ENCODE results near the gene SUFU. TPM values are rescaled to one million over a fixed set of nuclear protein-coding genes. Genes with fewer than 3 reads are reported as not detected.

Gene SUFU
- total and polyA plus RNA-seq, 2 of the 13 experiments (the other 11 are each of a cell fraction or from before 2014, with no cell fraction given), result 2.9 to 5.5 TPM

GRCh38 chr10:102657451-102657850 is 153.7 kb downstream of the SUFU start:
- 92% methylated on average over 11 of the region's 11 CpGs for WGBS (ENCODE audit: low lambda C conversion rate)
- Histone ChIP-seq H3K79me2 (ENCODE audit: insufficient read depth, low read length) (peaks cover 6% of the 10 kb centered on the region), H3K27me3 (ENCODE audit: control insufficient read depth in 1 of 2, insufficient read depth in 2 of 2, low read length in 2 of 2) (no peaks in the 10 kb centered on the region), H4K20me1 (ENCODE audit: insufficient read depth, low read length) (peaks cover 32% of the 10 kb centered on the region), H3K36me3 (replicated peaks in 1 of 2; ENCODE audit: control insufficient read depth in 1 of 2, insufficient read depth in 2 of 2, low read length in 2 of 2) (peaks cover 27 to 43% of the 10 kb centered on the region in 2 experiments), H3K4me2 (ENCODE audit: low read depth, low read length) (no peak overlapping the region), H3K9me3 (ENCODE audit: low read length) (no peaks in the 10 kb centered on the region), H3K4me1 (ENCODE audit: insufficient read depth, low read length) (peaks cover 53% of the 10 kb centered on the region), H3K4me3 (replicated peaks in 1 of 3; ENCODE audit: insufficient read depth in 1 of 3, low read depth in 2 of 3, low read length in 3 of 3) (no peak overlapping the region), H3K9ac (ENCODE audit: insufficient read depth, low read depth, low read length) (no peak overlapping the region), H3K27ac (ENCODE audit: extremely low read length, insufficient read depth, low read length) (no peak overlapping the region), H2AFZ (ENCODE audit: low read length) (no peak overlapping the region)
- FAIRE-seq (no peak), ATAC-seq (no peak), DNase-seq (ENCODE audit: low spot score) (no peak)
- BruUV-seq (replicated peaks), result no TSS peak
- ChIA-PET CTCF (ENCODE audit: low intra/inter-chr PET ratio, low total read pairs) (no interaction called here), POLR2A (interaction anchor here (1.8 to 2.3 kb wide), 4 partner anchors 16 to 60 kb away, joined by 7 to 15 read pairs (median 12); no protein-coding TSS in a partner anchor)
- intact Hi-C loops (cut with micrococcal nuclease; ENCODE audit: unreplicated experiment) (no loop called here), in situ Hi-C loops (cut with HindIII; ENCODE audit: extremely low pct_ligation_motif_present, low pct_unique_long_range_greater_than_20kb) (no loop called here)
- TF ChIP-seq YEATS4 (CRISPR knock-in tag; IDR thresholded peaks at IDR 0.05; ENCODE audit: borderline replicate concordance) (no peak), GATAD2A (CRISPR knock-in tag; IDR thresholded peaks at IDR 0.05) (no peak), EED (CRISPR knock-in tag; IDR thresholded peaks at IDR 0.05) (no peak), TMF1 (CRISPR knock-in tag; IDR thresholded peaks at IDR 0.05; ENCODE audit: low read depth) (no peak), HNRNPUL1 (IDR thresholded peaks at IDR 0.05; ENCODE audit: low read depth, low read length) (no peak), ZMYM2 (CRISPR knock-in tag; IDR thresholded peaks at IDR 0.05) (no peak), HNRNPH1 (optimal IDR thresholded peaks at IDR 0.05; ENCODE audit: low read depth, low read length) (no peak), ELF4 (CRISPR knock-in tag; IDR thresholded peaks at IDR 0.05; ENCODE audit: borderline replicate concordance) (no peak), ZFP1 (CRISPR knock-in tag; IDR thresholded peaks at IDR 0.05) (no peak), ZFX (CRISPR knock-in tag; IDR thresholded peaks at IDR 0.05; ENCODE audit: low read depth) (no peak), MLLT10 (CRISPR knock-in tag; IDR thresholded peaks at IDR 0.05) (no peak), ZNF451 (CRISPR knock-in tag; IDR thresholded peaks at IDR 0.05) (no peak), LBX2 (CRISPR knock-in tag; IDR thresholded peaks at IDR 0.05; ENCODE audit: borderline replicate concordance) (no peak), ZNF775 (CRISPR knock-in tag; IDR thresholded peaks at IDR 0.05; ENCODE audit: borderline replicate concordance) (no peak), NR0B2 (CRISPR knock-in tag; IDR thresholded peaks at IDR 0.05) (no peak)
- TF ChIP-seq, protein P1, sequence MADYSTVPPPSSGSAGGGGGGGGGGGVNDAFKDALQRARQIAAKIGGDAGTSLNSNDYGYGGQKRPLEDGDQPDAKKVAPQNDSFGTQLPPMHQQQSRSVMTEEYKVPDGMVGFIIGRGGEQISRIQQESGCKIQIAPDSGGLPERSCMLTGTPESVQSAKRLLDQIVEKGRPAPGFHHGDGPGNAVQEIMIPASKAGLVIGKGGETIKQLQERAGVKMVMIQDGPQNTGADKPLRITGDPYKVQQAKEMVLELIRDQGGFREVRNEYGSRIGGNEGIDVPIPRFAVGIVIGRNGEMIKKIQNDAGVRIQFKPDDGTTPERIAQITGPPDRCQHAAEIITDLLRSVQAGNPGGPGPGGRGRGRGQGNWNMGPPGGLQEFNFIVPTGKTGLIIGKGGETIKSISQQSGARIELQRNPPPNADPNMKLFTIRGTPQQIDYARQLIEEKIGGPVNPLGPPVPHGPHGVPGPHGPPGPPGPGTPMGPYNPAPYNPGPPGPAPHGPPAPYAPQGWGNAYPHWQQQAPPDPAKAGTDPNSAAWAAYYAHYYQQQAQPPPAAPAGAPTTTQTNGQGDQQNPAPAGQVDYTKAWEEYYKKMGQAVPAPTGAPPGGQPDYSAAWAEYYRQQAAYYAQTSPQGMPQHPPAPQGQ (CRISPR knock-in tag; IDR thresholded peaks at IDR 0.05; ENCODE audit: borderline replicate concordance), result no peak

Measured in HepG2 (cell line).